Neutrophil (primary cell): Measurements from ENCODE around the gene LMNTD2.
A peak's percentile ranks its signal among the peaks of the same experiment; 100 is the strongest.
"Not testable (repeated sequence)": the region's sequence is repeated elsewhere in the genome, so short reads cannot be mapped to it uniquely, and the experiment has no call there.

Source experiments
- H3K27ac ChIP-seq: fragments of 200-600 bp; sonication (generic); 2 replicates; pipeline ENCODE4 v1.5.1; 2016; ENCODE audit warnings: mild to moderate bottlenecking, moderate library complexity
- H3K27me3 ChIP-seq: fragments of 200-600 bp; sonication (generic); 2 replicates; pipeline ENCODE4 v1.6.0; 2016; ENCODE audit warnings: mild to moderate bottlenecking
- H3K36me3 ChIP-seq: fragments of 200-600 bp; sonication (generic); 2 replicates; pipeline ENCODE4 v1.5.1; 2017
- H3K4me1 ChIP-seq, 2 experiments: fragments of 200-600 bp in 1 of 2; sonication (generic) in 1 of 2; 1 replicate in 1 of 2; 2 replicates in 1 of 2; pipeline versions ENCODE4 v1.5.1 to v1.6.1; 2013 to 2016; ENCODE audit warnings: low read depth in 1 of 2, low read length in 1 of 2, mild to moderate bottlenecking in 1 of 2, moderate library complexity in 1 of 2; ENCODE audit not compliant: control insufficient read depth in 1 of 2, insufficient read depth in 1 of 2
- H3K4me3 ChIP-seq, 2 experiments: fragments of 200-600 bp in 1 of 2; sonication (generic) in 1 of 2; 1 replicate in 1 of 2; 2 replicates in 1 of 2; pipeline ENCODE4 v1.5.1; 2013 to 2016; ENCODE audit warnings: low read depth in 1 of 2, low read length in 1 of 2, mild to moderate bottlenecking in 1 of 2, moderate library complexity in 1 of 2
- H3K9me3 ChIP-seq: fragments of 200-600 bp; sonication (generic); 2 replicates; pipeline ENCODE4 v1.5.1; 2016
- TF ChIP-seq, protein P1 (sequence below): fragments of 200-600 bp; sonication (generic); IDR thresholded peaks from 2 replicates; pipeline ENCODE4 v1.5.1; 2016; ENCODE audit warnings: antibody characterized with exemption

Gene LMNTD2

GRCh38 chr11:528166-528814 lies 32.2 kb downstream of the LMNTD2 start:
- H3K27me3 ChIP-seq = no peaks in the 10 kb centered on the region
- H3K9me3 ChIP-seq = no peaks in the 10 kb centered on the region
- no peaks in the 10 kb centered on the region for H3K4me1 ChIP-seq
- no peak overlapping the region for H3K27ac ChIP-seq
- H3K36me3 ChIP-seq = peaks cover 15% of the 10 kb centered on the region
- TF ChIP-seq, protein P1, sequence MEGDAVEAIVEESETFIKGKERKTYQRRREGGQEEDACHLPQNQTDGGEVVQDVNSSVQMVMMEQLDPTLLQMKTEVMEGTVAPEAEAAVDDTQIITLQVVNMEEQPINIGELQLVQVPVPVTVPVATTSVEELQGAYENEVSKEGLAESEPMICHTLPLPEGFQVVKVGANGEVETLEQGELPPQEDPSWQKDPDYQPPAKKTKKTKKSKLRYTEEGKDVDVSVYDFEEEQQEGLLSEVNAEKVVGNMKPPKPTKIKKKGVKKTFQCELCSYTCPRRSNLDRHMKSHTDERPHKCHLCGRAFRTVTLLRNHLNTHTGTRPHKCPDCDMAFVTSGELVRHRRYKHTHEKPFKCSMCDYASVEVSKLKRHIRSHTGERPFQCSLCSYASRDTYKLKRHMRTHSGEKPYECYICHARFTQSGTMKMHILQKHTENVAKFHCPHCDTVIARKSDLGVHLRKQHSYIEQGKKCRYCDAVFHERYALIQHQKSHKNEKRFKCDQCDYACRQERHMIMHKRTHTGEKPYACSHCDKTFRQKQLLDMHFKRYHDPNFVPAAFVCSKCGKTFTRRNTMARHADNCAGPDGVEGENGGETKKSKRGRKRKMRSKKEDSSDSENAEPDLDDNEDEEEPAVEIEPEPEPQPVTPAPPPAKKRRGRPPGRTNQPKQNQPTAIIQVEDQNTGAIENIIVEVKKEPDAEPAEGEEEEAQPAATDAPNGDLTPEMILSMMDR = no peak
- no peak overlapping the region for H3K4me3 ChIP-seq

DNA sequence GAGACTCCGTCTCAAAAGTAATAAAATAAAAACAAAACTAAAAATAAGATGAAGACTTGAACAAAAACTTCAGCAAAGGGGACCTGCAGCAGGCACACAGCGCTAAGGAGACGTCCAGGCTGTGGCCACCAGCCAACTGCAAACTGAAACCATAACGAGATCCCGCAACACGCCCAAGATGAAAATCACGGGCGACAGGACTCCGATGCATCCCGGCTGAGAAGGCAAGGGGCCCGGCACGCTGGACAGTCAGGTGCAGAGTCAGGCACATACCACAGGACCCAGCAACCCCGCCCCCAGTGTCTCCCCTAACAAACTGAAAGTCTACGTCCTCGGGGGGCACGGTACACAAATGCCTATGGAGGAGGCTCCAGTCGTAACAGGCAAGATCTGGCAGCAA lies 34.3 kb downstream of the LMNTD2 start:
- H3K27ac ChIP-seq = no peak overlapping the region
- no peaks in the 10 kb centered on the region for H3K36me3 ChIP-seq
- no peaks in the 10 kb centered on the region for H3K27me3 ChIP-seq
- no peaks in the 10 kb centered on the region for H3K9me3 ChIP-seq
- H3K4me1 ChIP-seq = no peaks in the 10 kb centered on the region
- H3K4me3 ChIP-seq = no peak overlapping the region
- TF ChIP-seq, protein P1 = no peak

DNA sequence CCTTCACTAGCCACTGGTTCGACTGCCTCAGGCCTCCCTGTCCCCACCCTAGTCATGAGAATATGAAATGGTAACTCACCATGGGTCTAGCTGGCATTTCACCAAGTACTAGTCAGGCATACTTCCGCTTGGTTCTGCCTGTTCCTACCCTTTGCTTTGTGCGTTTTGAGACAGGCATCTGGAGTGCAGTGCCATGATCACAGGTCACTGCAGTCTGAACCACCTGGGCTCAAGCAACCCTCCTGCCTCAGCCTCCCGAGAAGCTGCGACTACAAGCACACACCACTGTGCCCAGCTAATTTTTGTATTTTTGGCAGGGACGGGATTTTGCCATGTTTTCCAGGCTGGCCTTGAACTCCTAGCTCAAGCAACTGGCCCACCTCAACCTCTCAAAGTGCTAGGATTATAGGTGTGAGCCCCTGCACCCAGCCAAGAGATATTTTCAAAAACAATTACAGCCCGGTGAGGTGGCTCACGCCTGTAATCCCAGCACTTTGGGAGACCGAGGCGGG lies 39.3 kb downstream of the LMNTD2 start:
- Histone ChIP-seq H3K36me3 (no peaks in the 10 kb centered on the region), H3K4me3 (no peak overlapping the region), H3K27ac (no peak overlapping the region), H3K9me3 (no peaks in the 10 kb centered on the region), H3K4me1 (peaks cover 4 to 9% of the 10 kb centered on the region in 2 experiments), H3K27me3 (no peaks in the 10 kb centered on the region)
- TF ChIP-seq, protein P1 = no peak

DNA sequence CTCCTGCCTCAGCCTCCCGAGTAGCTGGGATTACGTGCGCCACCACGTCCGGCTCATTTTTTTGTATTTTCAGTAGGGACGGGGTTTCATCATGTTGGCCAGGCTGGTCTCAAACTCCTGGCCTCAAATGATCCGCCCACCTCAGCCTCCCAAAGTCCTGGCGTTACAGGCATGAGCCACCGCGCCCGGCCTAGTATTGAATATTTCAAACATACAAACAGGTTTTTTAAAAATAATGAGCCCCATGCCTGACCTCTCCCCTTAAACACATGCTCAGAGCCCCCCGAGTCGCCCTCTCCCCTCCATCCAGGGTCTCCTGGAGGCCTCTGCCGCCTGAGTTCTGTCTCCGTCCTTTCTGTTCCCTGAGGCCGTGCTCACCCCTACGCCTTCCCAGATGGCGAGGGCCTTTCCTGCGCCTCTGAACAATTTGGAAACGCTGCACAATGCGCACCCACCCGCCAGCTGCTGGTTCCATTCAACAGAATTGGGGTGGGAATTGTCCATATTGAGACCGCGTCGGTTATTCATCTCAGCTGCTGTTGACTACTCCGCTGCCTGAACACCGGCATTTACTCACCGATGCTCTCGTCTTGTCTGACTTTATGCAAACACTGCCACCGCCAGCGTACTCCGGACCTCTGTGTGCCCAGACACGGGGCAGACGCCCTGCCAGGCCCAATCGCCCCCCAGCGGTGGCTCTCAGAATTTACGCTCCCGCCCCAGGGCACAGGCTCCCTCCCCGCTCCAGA lies 39.9 kb downstream of the LMNTD2 start:
- Histone ChIP-seq H3K27ac (no peak overlapping the region), H3K4me3 (no peak overlapping the region), H3K4me1 (peaks cover 4 to 9% of the 10 kb centered on the region in 2 experiments), H3K36me3 (no peaks in the 10 kb centered on the region), H3K27me3 (no peaks in the 10 kb centered on the region), H3K9me3 (no peaks in the 10 kb centered on the region)
- TF ChIP-seq, protein P1 = no peak

GRCh38 chr11:518463-519202 lies 41.9 kb downstream of the LMNTD2 start:
- peaks cover 7 to 9% of the 10 kb centered on the region in 2 experiments for H3K4me1 ChIP-seq
- peak overlapping the region; percentile 60 for H3K27ac ChIP-seq
- H3K36me3 ChIP-seq = no peaks in the 10 kb centered on the region
- TF ChIP-seq, protein P1 = peak; percentile 100
- H3K4me3 ChIP-seq = peak overlapping the region; percentile 51 to 55
- no peaks in the 10 kb centered on the region for H3K27me3 ChIP-seq
- H3K9me3 ChIP-seq = no peaks in the 10 kb centered on the region

GRCh38 chr11:516918-517685 lies 43.4 kb downstream of the LMNTD2 start:
- H3K4me3 ChIP-seq, H3K36me3 ChIP-seq, H3K4me1 ChIP-seq, H3K27ac ChIP-seq, H3K9me3 ChIP-seq, H3K27me3 ChIP-seq: not testable (repeated sequence)
